ENCODE data around the gene STAM2.

DNA sequence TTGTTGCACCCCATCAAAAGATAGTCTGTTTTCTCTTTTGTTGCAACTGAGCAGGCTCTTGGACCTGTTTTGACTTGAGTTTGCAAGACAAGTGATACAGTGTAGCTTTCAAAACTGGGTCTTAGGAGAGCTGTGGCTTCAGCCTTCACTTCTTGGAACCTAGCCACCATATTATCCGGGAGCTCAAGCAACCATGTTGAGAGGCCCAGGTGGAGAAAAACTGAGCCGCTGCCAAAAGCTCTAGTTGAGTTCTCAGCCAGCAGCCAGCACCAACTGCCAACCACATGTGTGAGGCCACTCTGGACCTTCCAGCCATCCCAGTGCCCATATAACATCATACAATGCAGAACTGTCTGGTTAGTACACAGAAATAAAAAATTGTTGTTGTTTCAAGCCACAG, 82.1 kb downstream of the STAM2 start:
- TF ChIP-seq ZFP3 (CRISPR knock-in tag; IDR thresholded peaks at IDR 0.05) (no peak), CREB5 (CRISPR knock-in tag; IDR thresholded peaks at IDR 0.05; ENCODE audit: low read depth) (no peak), ZNF70 (CRISPR knock-in tag; IDR thresholded peaks at IDR 0.05) (no peak), ZNF8 (CRISPR knock-in tag; IDR thresholded peaks at IDR 0.05) (no peak), ZNF565 (CRISPR knock-in tag; conservative IDR thresholded peaks at IDR 0.05; ENCODE audit: low read depth) (no peak), ZFP30 (CRISPR knock-in tag; IDR thresholded peaks at IDR 0.05) (no peak), PATZ1 (CRISPR knock-in tag; IDR thresholded peaks at IDR 0.05; ENCODE audit: borderline replicate concordance) (no peak), RARB (CRISPR knock-in tag; IDR thresholded peaks at IDR 0.05) (no peak), OSR1 (CRISPR knock-in tag; IDR thresholded peaks at IDR 0.05) (no peak), ARNTL (CRISPR knock-in tag; IDR thresholded peaks at IDR 0.05; ENCODE audit: borderline replicate concordance, low read depth) (no peak)

Measured in SK-N-SH treated with all-trans-retinoic acid at 6 μM for 48 hours (cell line).